ENCODE measurements around the gene ZNF157.

ZNF157 gene

GRCh38 chrX:47390780-47391179, 20.4 kb downstream of the ZNF157 start:
- Histone ChIP-seq H3K9ac (ENCODE audit: low read length) (no peak overlapping the region), H3K27ac (ENCODE audit: low read depth, low read length, poor library complexity, severe bottlenecking) (no peak overlapping the region), H2AFZ (ENCODE audit: low read length) (no peak overlapping the region), H3K27me3 (ENCODE audit: insufficient read depth, low read length) (no peaks in the 10 kb centered on the region), H4K20me1 (ENCODE audit: insufficient read depth, low read length) (no peaks in the 10 kb centered on the region), H3K36me3 (ENCODE audit: insufficient read depth, low read length) (no peaks in the 10 kb centered on the region), H3K9me2 (ENCODE audit: low read depth, low read length) (no peaks in the 10 kb centered on the region), H3K9me3 (ENCODE audit: low read length) (no peaks in the 10 kb centered on the region), H3K4me3 (ENCODE audit: low read depth, low read length, poor library complexity, severe bottlenecking) (no peak overlapping the region), H3F3A (ENCODE audit: insufficient read depth, low read length) (no peaks in the 10 kb centered on the region), H3K4me2 (ENCODE audit: low read length) (no peak overlapping the region), H3K79me2 (ENCODE audit: insufficient read depth, low read length) (no peaks in the 10 kb centered on the region), H3K4me1 (ENCODE audit: insufficient read depth, low read length, severe bottlenecking) (no peaks in the 10 kb centered on the region)
- TF ChIP-seq CTCF (IDR thresholded peaks at IDR 0.05; ENCODE audit: low read length), result no peak
- no peak for TF ChIP-seq EZH2 (IDR thresholded peaks at IDR 0.05; ENCODE audit: borderline replicate concordance, low read length)

GRCh38 chrX:47413179-47413594, 42.8 kb downstream of the ZNF157 start:
- Histone ChIP-seq H3K4me1 (ENCODE audit: insufficient read depth, low read length, severe bottlenecking) (no peaks in the 10 kb centered on the region), H3K9ac (ENCODE audit: low read length) (no peak overlapping the region), H2AFZ (ENCODE audit: low read length) (no peak overlapping the region), H3K27ac (ENCODE audit: low read depth, low read length, poor library complexity, severe bottlenecking) (no peak overlapping the region), H3K9me3 (ENCODE audit: low read length) (no peaks in the 10 kb centered on the region), H3K9me2 (ENCODE audit: low read depth, low read length) (no peaks in the 10 kb centered on the region), H3F3A (ENCODE audit: insufficient read depth, low read length) (no peaks in the 10 kb centered on the region), H3K79me2 (ENCODE audit: insufficient read depth, low read length) (no peaks in the 10 kb centered on the region), H3K36me3 (ENCODE audit: insufficient read depth, low read length) (no peaks in the 10 kb centered on the region), H4K20me1 (ENCODE audit: insufficient read depth, low read length) (no peaks in the 10 kb centered on the region), H3K4me2 (ENCODE audit: low read length) (no peak overlapping the region), H3K4me3 (ENCODE audit: low read depth, low read length, poor library complexity, severe bottlenecking) (no peak overlapping the region), H3K27me3 (ENCODE audit: insufficient read depth, low read length) (no peaks in the 10 kb centered on the region)
- TF ChIP-seq EZH2 (IDR thresholded peaks at IDR 0.05; ENCODE audit: borderline replicate concordance, low read length) (no peak), CTCF (IDR thresholded peaks at IDR 0.05; ENCODE audit: low read length) (no peak)

- Histone ChIP-seq H3K4me2 (ENCODE audit: low read length) (no peak overlapping the region), H3K27ac (ENCODE audit: low read depth, low read length, poor library complexity, severe bottlenecking) (no peak overlapping the region), H3F3A (ENCODE audit: insufficient read depth, low read length) (no peaks in the 10 kb centered on the region), H3K79me2 (ENCODE audit: insufficient read depth, low read length) (no peaks in the 10 kb centered on the region), H3K36me3 (ENCODE audit: insufficient read depth, low read length) (no peaks in the 10 kb centered on the region), H3K4me1 (ENCODE audit: insufficient read depth, low read length, severe bottlenecking) (no peaks in the 10 kb centered on the region), H3K27me3 (ENCODE audit: insufficient read depth, low read length) (no peaks in the 10 kb centered on the region), H3K9me3 (ENCODE audit: low read length) (no peaks in the 10 kb centered on the region), H4K20me1 (ENCODE audit: insufficient read depth, low read length) (no peaks in the 10 kb centered on the region), H3K9me2 (ENCODE audit: low read depth, low read length) (no peaks in the 10 kb centered on the region), H2AFZ (ENCODE audit: low read length) (no peak overlapping the region), H3K4me3 (ENCODE audit: low read depth, low read length, poor library complexity, severe bottlenecking) (no peak overlapping the region), H3K9ac (ENCODE audit: low read length) (no peak overlapping the region)
- TF ChIP-seq CTCF (IDR thresholded peaks at IDR 0.05; ENCODE audit: low read length), result no peak
- TF ChIP-seq EZH2 (IDR thresholded peaks at IDR 0.05; ENCODE audit: borderline replicate concordance, low read length), result no peak
These were observed 49.9 kb downstream of the ZNF157 start for GRCh38 chrX:47420265-47420664.

Data from OCI-LY1 (cell line).